NCI-H2081 treated with DMSO at 0.1 percent for 48 hours (cell line): Measurements from ENCODE around the gene LRRC31.

Experiments used
- DNase-seq: peaks from one replicate; lab custom pipeline; 2025; lab: John Stamatoyannopoulos, UW

Gene LRRC31

GRCh38 chr3:169869484-169870220 is at the start of gene LRRC31:
LRRC31 (minus strand) TSS chr3:169869935; CDS start chr3:169869807, 128 bp downstream.
- peak; percentile 28 for DNase-seq

- DNase-seq = no peak
Measured at GRCh38 chr3:169914321-169914720, 44.6 kb upstream of the LRRC31 start.

GRCh38 chr3:169913323-169913722 is 43.6 kb upstream of the LRRC31 start:
- no peak for DNase-seq

GRCh38 chr3:169911272-169911671 is 41.5 kb upstream of the LRRC31 start, which contains the start of gene SAMD7:
SAMD7 (plus strand) TSS chr3:169911572; CDS start chr3:169919499, 7,927 bp downstream.
- DNase-seq = no peak

GRCh38 chr3:169907944-169908343 is 38.2 kb upstream of the LRRC31 start:
- DNase-seq = no peak

GRCh38 chr3:169907476-169907875 is 37.7 kb upstream of the LRRC31 start:
- DNase-seq = no peak

GRCh38 chr3:169905404-169905803 is 35.7 kb upstream of the LRRC31 start:
- DNase-seq = no peak

- DNase-seq = no peak
Measured at GRCh38 chr3:169901453-169901852, 31.7 kb upstream of the LRRC31 start.

- no peak for DNase-seq
Measured at GRCh38 chr3:169897284-169897683, 27.5 kb upstream of the LRRC31 start.

GRCh38 chr3:169895072-169895471 is 25.3 kb upstream of the LRRC31 start:
- DNase-seq = no peak

- DNase-seq = no peak
Measured at GRCh38 chr3:169894110-169894509, 24.4 kb upstream of the LRRC31 start.

- no peak for DNase-seq
Measured at GRCh38 chr3:169891886-169892285, 22.2 kb upstream of the LRRC31 start.

- no peak for DNase-seq
Measured at GRCh38 chr3:169886671-169887070, 16.9 kb upstream of the LRRC31 start.

GRCh38 chr3:169880576-169881250 is 11.0 kb upstream of the LRRC31 start:
- no peak for DNase-seq

- no peak for DNase-seq
Measured at GRCh38 chr3:169879845-169880575, 10.3 kb upstream of the LRRC31 start.

- DNase-seq = no peak
Measured at GRCh38 chr3:169879013-169879557, 9.3 kb upstream of the LRRC31 start.

GRCh38 chr3:169871129-169871886 is 1.6 kb upstream of the LRRC31 start:
- DNase-seq = no peak

- no peak for DNase-seq
Measured at GRCh38 chr3:169868369-169868768, 1.4 kb downstream of the LRRC31 start.

GRCh38 chr3:169867584-169868210 is 2.0 kb downstream of the LRRC31 start:
- DNase-seq = no peak

- DNase-seq = no peak
Measured at GRCh38 chr3:169865176-169865767, 4.5 kb downstream of the LRRC31 start.

- DNase-seq = no peak
Measured at GRCh38 chr3:169864270-169864669, 5.5 kb downstream of the LRRC31 start.
